HG03060 (cell line): ENCODE data around the gene PPP1R8.
"Not testable (repeated sequence)": the region's sequence is repeated elsewhere in the genome, so short reads cannot be mapped to it uniquely, and the experiment has no call there.

Source experiments
- ATAC-seq: cut with Tn5 transposase; IDR thresholded peaks from one replicate; pipeline ENCODE4 v1.9.1; 2021; ENCODE audit warnings: low read depth, moderate number of reproducible peaks; ENCODE audit not compliant: unreplicated experiment

Gene PPP1R8

GRCh38 chr1:27831568-27832410, 1.2 kb downstream of the PPP1R8 start:
- ATAC-seq: no peak

GRCh38 chr1:27832762-27833161, 2.2 kb downstream of the PPP1R8 start:
- ATAC-seq: no peak

- ATAC-seq: no peak
Measured at GRCh38 chr1:27833470-27833869, 2.9 kb downstream of the PPP1R8 start.

GRCh38 chr1:27835046-27835445, 4.5 kb downstream of the PPP1R8 start:
- ATAC-seq: no peak

GRCh38 chr1:27835501-27835900, 4.9 kb downstream of the PPP1R8 start:
- no peak for ATAC-seq

GRCh38 chr1:27849951-27850350, 19.4 kb downstream of the PPP1R8 start:
- ATAC-seq: no peak

- ATAC-seq: no peak
Measured at GRCh38 chr1:27855085-27855484, 24.5 kb downstream of the PPP1R8 start.

GRCh38 chr1:27856561-27857343, 26.2 kb downstream of the PPP1R8 start:
- ATAC-seq: no peak

GRCh38 chr1:27857552-27857951, 27.0 kb downstream of the PPP1R8 start:
- not testable (repeated sequence) for ATAC-seq

- no peak for ATAC-seq
Measured at GRCh38 chr1:27858072-27858948, 27.7 kb downstream of the PPP1R8 start.

GRCh38 chr1:27858949-27859576, 28.5 kb downstream of the PPP1R8 start:
- no peak for ATAC-seq

- no peak for ATAC-seq
Measured at GRCh38 chr1:27861436-27861835, 30.9 kb downstream of the PPP1R8 start.

- no peak for ATAC-seq
Measured at GRCh38 chr1:27862004-27862403, 31.4 kb downstream of the PPP1R8 start.

GRCh38 chr1:27862671-27863537, 32.3 kb downstream of the PPP1R8 start:
- ATAC-seq: no peak

- no peak for ATAC-seq
Measured at GRCh38 chr1:27863538-27863915, 32.9 kb downstream of the PPP1R8 start.

- no peak for ATAC-seq
Measured at GRCh38 chr1:27864264-27864895, 33.8 kb downstream of the PPP1R8 start.

GRCh38 chr1:27865821-27866220, 35.2 kb downstream of the PPP1R8 start:
- ATAC-seq: no peak

- ATAC-seq: no peak
Measured at GRCh38 chr1:27868556-27868931, 38.0 kb downstream of the PPP1R8 start.
